SJSA1 (cell line): ENCODE measurements around the gene NKPD1. TPM values are rescaled to one million over a fixed set of nuclear protein-coding genes. Genes with fewer than 3 reads are reported as not detected.

Source experiments
- DNase-seq, 2 experiments: peaks; one replicate each; pipeline ENCODE4 v3.0.0-alpha.2; 2015 to 2020; ENCODE audit warnings: low spot score in 2 of 2, low read depth in 1 of 2
- H3K27ac ChIP-seq: fragments of 250-450 bp; sonication (Bioruptor Pico); 2 replicates; pipeline ENCODE4 v1.5.1; 2020; ENCODE audit warnings: mild to moderate bottlenecking, moderate library complexity
- H3K27me3 ChIP-seq: fragments of 250-450 bp; sonication (Bioruptor Pico); replicated peaks from 2 replicates; pipeline ENCODE4 v1.5.1; 2020; ENCODE audit warnings: mild to moderate bottlenecking, moderate library complexity
- H3K36me3 ChIP-seq: fragments of 250-450 bp; sonication (Bioruptor Pico); 2 replicates; pipeline ENCODE4 v1.5.1; 2020; ENCODE audit warnings: mild to moderate bottlenecking
- H3K4me1 ChIP-seq: fragments of 250-450 bp; sonication (Bioruptor Pico); replicated peaks from 2 replicates; pipeline ENCODE4 v1.6.1; 2021; ENCODE audit warnings: mild to moderate bottlenecking
- H3K4me3 ChIP-seq: fragments of 250-450 bp; sonication (Bioruptor Pico); 2 replicates; pipeline ENCODE4 v1.5.1; 2020; ENCODE audit warnings: mild to moderate bottlenecking
- H3K9me3 ChIP-seq: fragments of 250-450 bp; sonication (Bioruptor Pico); replicated peaks from 2 replicates; pipeline ENCODE4 v1.5.1; 2020; ENCODE audit warnings: mild to moderate bottlenecking
- total RNA-seq: library from RNA; depleted of rRNA; stranded (reverse); fragments of >200 nt; shearing (Covaris generic); gene quantifications from 2 replicates; pipeline ENCODE4 v1.2.3, GENCODE V29; 2014

Gene NKPD1
- total RNA-seq, 1 experiment from 2014 or later: not detected

GRCh38 chr19:45135176-45135885 lies 25.5 kb downstream of the NKPD1 start:
- H3K4me3 ChIP-seq: no peak overlapping the region

DNA sequence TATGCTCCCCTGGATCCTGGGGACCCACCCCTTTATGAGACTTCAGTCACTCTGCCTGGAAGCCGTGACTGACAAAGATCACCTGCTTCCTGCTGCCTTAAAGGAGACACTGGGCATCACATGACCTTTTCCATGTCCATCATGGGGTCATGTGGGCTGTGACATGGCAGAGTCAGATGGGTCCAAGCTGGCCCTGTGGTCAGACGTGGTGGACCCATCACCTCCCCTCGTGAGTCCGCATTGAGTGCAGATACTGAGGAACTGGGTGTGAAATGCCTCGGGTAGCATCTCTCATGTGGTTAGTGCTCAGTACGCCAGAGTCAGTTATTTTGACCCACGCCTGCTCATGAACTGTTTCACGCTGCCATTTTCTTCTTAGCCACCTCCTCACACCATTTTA lies 27.1 kb downstream of the NKPD1 start:
- Histone ChIP-seq H3K4me3 (no peak overlapping the region), H3K27ac (no peak overlapping the region), H3K9me3 (no peaks in the 10 kb centered on the region), H3K4me1 (no peaks in the 10 kb centered on the region), H3K36me3 (peaks cover 7% of the 10 kb centered on the region), H3K27me3 (no peaks in the 10 kb centered on the region)
- DNase-seq: no peak

More at GRCh38 chr19:45135176-45135885, 25.5 kb downstream of the NKPD1 start:
- Histone ChIP-seq H3K36me3 (peaks cover 7% of the 10 kb centered on the region), H3K9me3 (no peaks in the 10 kb centered on the region), H3K27ac (no peak overlapping the region), H3K4me1 (no peaks in the 10 kb centered on the region), H3K27me3 (no peaks in the 10 kb centered on the region)
- no peak for DNase-seq

GRCh38 chr19:45130888-45131615 lies 29.7 kb downstream of the NKPD1 start:
- Histone ChIP-seq H3K4me3 (no peak overlapping the region), H3K4me1 (no peaks in the 10 kb centered on the region), H3K27ac (no peak overlapping the region), H3K27me3 (no peaks in the 10 kb centered on the region), H3K9me3 (no peaks in the 10 kb centered on the region; the same call in 1 of the 2 replicates), H3K36me3 (peaks cover 7% of the 10 kb centered on the region)
- no peak for DNase-seq

- H3K9me3 ChIP-seq: no peaks in the 10 kb centered on the region; the same call in 1 of the 2 replicates
- DNase-seq: no peak
Measured at GRCh38 chr19:45130236-45130635, 30.5 kb downstream of the NKPD1 start.

GRCh38 chr19:45128806-45129205 lies 32.0 kb downstream of the NKPD1 start:
- Histone ChIP-seq H3K36me3 (no peaks in the 10 kb centered on the region; the same call in 1 of the 2 replicates), H3K9me3 (no peaks in the 10 kb centered on the region; the same call in 1 of the 2 replicates), H3K4me3 (no peak overlapping the region), H3K4me1 (no peaks in the 10 kb centered on the region), H3K27me3 (no peaks in the 10 kb centered on the region), H3K27ac (no peak overlapping the region)
- no peak for DNase-seq

More at GRCh38 chr19:45130236-45130635, 30.5 kb downstream of the NKPD1 start:
- Histone ChIP-seq H3K4me1 (no peaks in the 10 kb centered on the region), H3K27ac (no peak overlapping the region), H3K36me3 (peaks cover 6% of the 10 kb centered on the region), H3K27me3 (no peaks in the 10 kb centered on the region), H3K4me3 (no peak overlapping the region)

GRCh38 chr19:45128146-45128545 lies 32.6 kb downstream of the NKPD1 start:
- H3K9me3 ChIP-seq: no peaks in the 10 kb centered on the region; the same call in 1 of the 2 replicates
- H3K27ac ChIP-seq: no peak overlapping the region
- H3K27me3 ChIP-seq: no peaks in the 10 kb centered on the region
- no peak overlapping the region for H3K4me3 ChIP-seq
- no peaks in the 10 kb centered on the region; the same call in 1 of the 2 replicates for H3K36me3 ChIP-seq
- H3K4me1 ChIP-seq: no peaks in the 10 kb centered on the region
- no peak for DNase-seq

- H3K4me3 ChIP-seq: no peak overlapping the region
- no peak for DNase-seq
- H3K4me1 ChIP-seq: no peaks in the 10 kb centered on the region
- H3K36me3 ChIP-seq: no peaks in the 10 kb centered on the region; the same call in 1 of the 2 replicates
- H3K27ac ChIP-seq: no peak overlapping the region
- H3K27me3 ChIP-seq: no peaks in the 10 kb centered on the region
- H3K9me3 ChIP-seq: no peaks in the 10 kb centered on the region; the same call in 1 of the 2 replicates
Measured at GRCh38 chr19:45126654-45127053, 34.1 kb downstream of the NKPD1 start.

DNA sequence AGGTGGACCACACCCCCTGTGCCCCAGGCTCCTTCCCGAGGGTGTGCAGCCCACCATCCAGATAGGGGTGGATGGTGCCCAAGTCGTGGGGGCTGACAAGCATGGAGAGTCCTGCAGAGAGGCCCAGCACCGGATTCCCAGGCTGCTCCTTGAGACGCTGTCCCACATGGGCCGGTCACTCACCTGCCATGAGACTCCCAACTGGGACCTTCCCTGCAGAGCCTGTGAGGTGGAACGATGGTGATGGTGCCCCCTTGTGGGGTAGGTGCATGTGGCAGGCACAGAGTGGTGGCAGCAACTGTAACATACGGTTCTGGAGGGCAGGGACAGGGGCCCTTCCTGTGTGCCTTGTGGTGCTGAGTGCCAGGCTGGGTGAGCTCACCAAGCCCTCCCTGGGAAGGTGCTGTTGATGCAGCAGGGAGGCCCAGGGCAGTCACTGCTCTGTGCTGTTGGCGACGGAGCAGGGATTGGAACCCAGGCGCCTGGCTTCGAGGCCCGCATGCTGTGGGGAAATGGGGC lies 34.7 kb downstream of the NKPD1 start:
- H3K4me3 ChIP-seq: no peak overlapping the region
- DNase-seq: peak; percentile 31 to 64
- H3K27me3 ChIP-seq: no peaks in the 10 kb centered on the region
- no peaks in the 10 kb centered on the region for H3K4me1 ChIP-seq
- H3K36me3 ChIP-seq: no peaks in the 10 kb centered on the region; the same call in 1 of the 2 replicates
- H3K27ac ChIP-seq: no peak overlapping the region
- H3K9me3 ChIP-seq: no peaks in the 10 kb centered on the region; the same call in 1 of the 2 replicates

DNA sequence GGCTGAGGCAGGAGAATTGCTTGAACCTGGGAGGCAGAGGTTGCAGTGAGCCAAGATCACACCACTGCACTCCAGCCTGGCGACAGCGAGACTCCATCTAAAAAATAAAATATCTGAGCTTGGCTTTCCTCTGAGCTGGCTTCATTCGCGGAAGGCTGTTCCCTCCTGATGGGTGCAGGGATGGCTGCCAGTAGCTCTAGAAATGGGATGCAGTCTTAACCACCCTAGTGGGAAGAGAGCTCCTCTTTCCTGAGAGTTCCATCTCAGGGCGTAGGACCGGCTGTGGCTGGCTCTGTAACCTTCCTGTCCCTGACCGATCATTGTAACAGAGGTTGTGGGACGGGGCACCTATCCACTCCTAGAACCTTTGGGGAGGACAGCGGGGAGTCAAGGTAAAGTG lies 35.4 kb downstream of the NKPD1 start:
- DNase-seq: no peak
- H3K27me3 ChIP-seq: no peaks in the 10 kb centered on the region
- no peaks in the 10 kb centered on the region; the same call in 1 of the 2 replicates for H3K9me3 ChIP-seq
- no peaks in the 10 kb centered on the region; the same call in 1 of the 2 replicates for H3K36me3 ChIP-seq
- H3K4me3 ChIP-seq: no peak overlapping the region
- H3K27ac ChIP-seq: no peak overlapping the region
- H3K4me1 ChIP-seq: no peaks in the 10 kb centered on the region

DNA sequence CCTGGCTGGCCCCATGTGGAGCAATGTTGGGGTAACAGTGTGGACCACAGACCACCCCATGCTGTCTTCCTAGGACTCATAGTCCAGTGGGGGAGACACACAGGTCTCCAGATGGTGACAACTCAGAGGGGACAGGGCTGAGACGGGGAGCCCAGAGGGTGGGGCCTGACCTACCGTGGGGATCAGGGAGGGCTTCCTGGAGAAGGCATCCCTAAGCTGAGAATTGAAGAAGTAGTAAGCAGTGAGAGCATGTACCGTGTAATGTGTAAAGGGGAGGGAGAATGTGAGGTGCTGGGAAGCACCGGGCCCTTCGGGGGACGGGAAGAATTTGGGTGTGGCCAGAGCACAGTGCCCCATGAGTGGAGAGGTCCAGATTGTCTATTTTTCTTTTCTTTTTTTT lies 36.8 kb downstream of the NKPD1 start:
- H3K4me1 ChIP-seq: no peaks in the 10 kb centered on the region
- H3K36me3 ChIP-seq: no peaks in the 10 kb centered on the region; the same call in 1 of the 2 replicates
- H3K27me3 ChIP-seq: no peaks in the 10 kb centered on the region
- no peak overlapping the region for H3K27ac ChIP-seq
- H3K9me3 ChIP-seq: no peaks in the 10 kb centered on the region; the same call in 1 of the 2 replicates
- no peak overlapping the region for H3K4me3 ChIP-seq
- DNase-seq: no peak

DNA sequence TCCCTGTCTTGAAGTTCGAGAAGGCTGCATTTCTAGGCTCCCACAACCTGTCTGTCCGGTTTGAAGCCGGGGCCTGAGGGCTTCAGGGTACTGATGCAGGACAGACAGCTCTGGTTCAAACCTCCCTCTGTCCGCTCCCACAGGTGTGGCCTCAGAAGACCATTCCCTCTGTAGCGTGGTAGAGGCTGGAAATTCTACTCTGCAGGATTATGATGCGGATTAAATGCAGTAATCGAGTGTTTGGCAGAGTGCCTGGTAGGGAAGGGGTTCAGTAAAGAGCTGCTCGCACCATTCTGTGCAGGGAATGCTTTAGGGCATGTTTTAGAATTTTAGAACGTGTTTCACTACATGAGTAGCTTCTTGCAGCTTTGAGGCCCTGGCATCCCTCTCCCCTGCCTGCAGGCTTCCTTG lies 37.3 kb downstream of the NKPD1 start:
- H3K27ac ChIP-seq: no peak overlapping the region
- H3K4me1 ChIP-seq: no peaks in the 10 kb centered on the region
- DNase-seq: no peak
- H3K4me3 ChIP-seq: no peak overlapping the region
- no peaks in the 10 kb centered on the region; the same call in 1 of the 2 replicates for H3K9me3 ChIP-seq
- no peaks in the 10 kb centered on the region; the same call in 1 of the 2 replicates for H3K36me3 ChIP-seq
- H3K27me3 ChIP-seq: no peaks in the 10 kb centered on the region

DNA sequence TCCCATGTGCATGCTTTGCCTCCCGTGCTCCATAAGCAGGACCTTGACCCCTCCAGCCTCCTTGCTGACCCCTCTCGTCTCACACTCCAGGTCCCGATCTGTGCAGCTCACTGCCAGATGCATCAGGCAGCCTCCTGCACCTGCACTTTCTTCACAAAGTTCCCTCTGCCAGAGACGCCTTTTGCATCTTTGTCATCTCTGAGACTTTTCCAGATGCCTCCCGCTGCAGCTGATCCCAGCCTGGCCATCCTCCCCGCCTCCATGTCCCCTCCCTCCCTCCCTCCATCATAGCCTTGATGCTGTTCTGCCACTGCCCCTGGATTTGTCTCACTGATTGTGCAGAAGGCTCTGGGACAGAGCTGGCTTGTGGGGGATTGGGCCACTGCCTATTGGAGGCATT lies 38.0 kb downstream of the NKPD1 start:
- no peak for DNase-seq
- Histone ChIP-seq H3K4me1 (no peaks in the 10 kb centered on the region), H3K27me3 (no peaks in the 10 kb centered on the region), H3K9me3 (no peaks in the 10 kb centered on the region; the same call in 1 of the 2 replicates), H3K36me3 (no peaks in the 10 kb centered on the region; the same call in 1 of the 2 replicates), H3K4me3 (no peak overlapping the region), H3K27ac (no peak overlapping the region)

- Histone ChIP-seq H3K4me3 (no peak overlapping the region), H3K27ac (no peak overlapping the region), H3K4me1 (no peaks in the 10 kb centered on the region), H3K9me3 (no peaks in the 10 kb centered on the region; the same call in 1 of the 2 replicates), H3K27me3 (no peaks in the 10 kb centered on the region), H3K36me3 (no peaks in the 10 kb centered on the region; the same call in 1 of the 2 replicates)
- DNase-seq: no peak
Measured at GRCh38 chr19:45121827-45122345, 38.9 kb downstream of the NKPD1 start.
